Measurements from ENCODE around the gene PFDN4.

PFDN4 gene

GRCh38 chr20:54207743-54208547 lies at the start of gene PFDN4 (continued):
- TF ChIP-seq ZEB2 (tag by site-specific recombination; IDR thresholded peaks at IDR 0.05) (peak; percentile 83), ZNF518A (tag by site-specific recombination; conservative IDR thresholded peaks at IDR 0.05; ENCODE audit: low read depth) (peak; percentile 43; the same call in 1 of the 2 replicates), ZSCAN5A (tag by site-specific recombination; IDR thresholded peaks at IDR 0.05) (peak; percentile 67; the same call in 1 of the 2 replicates), GLI4 (tag by site-specific recombination; IDR thresholded peaks at IDR 0.05) (no peak), ZNF16 (tag by site-specific recombination; IDR thresholded peaks at IDR 0.05; ENCODE audit: low read depth) (no peak), OSR2 (tag by site-specific recombination; IDR thresholded peaks at IDR 0.05) (no peak), ZNF830 (tag by site-specific recombination; IDR thresholded peaks at IDR 0.05; ENCODE audit: low read depth) (no peak), ZNF132 (tag by site-specific recombination; IDR thresholded peaks at IDR 0.05; ENCODE audit: borderline replicate concordance) (no peak), WT1 (tag by site-specific recombination; IDR thresholded peaks at IDR 0.05) (no peak), ZNF19 (tag by site-specific recombination; IDR thresholded peaks at IDR 0.05; ENCODE audit: low read depth) (no peak), ZNF398 (tag by site-specific recombination; IDR thresholded peaks at IDR 0.05) (no peak), YY1 (tag by site-specific recombination; IDR thresholded peaks at IDR 0.05) (peak; percentile 98), SP2 (tag by site-specific recombination; IDR thresholded peaks at IDR 0.05) (no peak; the same call in 1 of the 2 replicates), ZSCAN30 (tag by site-specific recombination; IDR thresholded peaks at IDR 0.05) (no peak), HOXC10 (CRISPR knock-in tag; IDR thresholded peaks at IDR 0.05) (no peak), GLIS2 (tag by site-specific recombination; IDR thresholded peaks at IDR 0.05) (peak; percentile 78), ZNF10 (tag by site-specific recombination; IDR thresholded peaks at IDR 0.05) (0 out of 2 replicates have a peak, but pooled peaks have one; percentile 11), SCRT1 (tag by site-specific recombination; IDR thresholded peaks at IDR 0.05; ENCODE audit: borderline replicate concordance) (no peak), ZNF692 (tag by site-specific recombination; IDR thresholded peaks at IDR 0.05) (peak; percentile 93), KLF17 (tag by site-specific recombination; IDR thresholded peaks at IDR 0.05) (peak; percentile 92), PRDM10 (tag by site-specific recombination; IDR thresholded peaks at IDR 0.05) (peak; percentile 100), KLF9 (tag by site-specific recombination; IDR thresholded peaks at IDR 0.05; ENCODE audit: low read depth) (peak; percentile 96), SALL2 (tag by site-specific recombination; IDR thresholded peaks at IDR 0.05; ENCODE audit: borderline replicate concordance) (no peak)

All from HEK293 (cell line).